ENCODE measurements around the gene TPD52L1.

- no peak for TF ChIP-seq EZH2phosphoT487 (IDR thresholded peaks at IDR 0.05; ENCODE audit: insufficient read depth, low read depth)
- TF ChIP-seq EZH2 (IDR thresholded peaks at IDR 0.05; ENCODE audit: insufficient read depth, poor library complexity, severe bottlenecking): no peak
Observed at GRCh38 chr6:125182237-125183008, 28.9 kb downstream of the TPD52L1 start.
